ENCODE measurements around the gene RASEF. TPM values are rescaled to one million over a fixed set of nuclear protein-coding genes. Genes with fewer than 3 reads are reported as not detected.

RASEF gene
- total RNA-seq: under 1 TPM in 7 of 10 donors, not detected in 3; 0.04 to 0.24 (median 0.11) TPM
- polyA plus RNA-seq: under 1 TPM in 1 of 2 donors, not detected in 1; under 0.01 TPM
- long read RNA-seq, donor 1: 0 reads
- long read RNA-seq, donor 2, partial matches to known transcripts: 0 of 1 reads
- long read RNA-seq, donor 2, other reads (novel, unspliced or antisense): 1 of 1 reads
- long read RNA-seq, donor 3: 0 reads

DNA sequence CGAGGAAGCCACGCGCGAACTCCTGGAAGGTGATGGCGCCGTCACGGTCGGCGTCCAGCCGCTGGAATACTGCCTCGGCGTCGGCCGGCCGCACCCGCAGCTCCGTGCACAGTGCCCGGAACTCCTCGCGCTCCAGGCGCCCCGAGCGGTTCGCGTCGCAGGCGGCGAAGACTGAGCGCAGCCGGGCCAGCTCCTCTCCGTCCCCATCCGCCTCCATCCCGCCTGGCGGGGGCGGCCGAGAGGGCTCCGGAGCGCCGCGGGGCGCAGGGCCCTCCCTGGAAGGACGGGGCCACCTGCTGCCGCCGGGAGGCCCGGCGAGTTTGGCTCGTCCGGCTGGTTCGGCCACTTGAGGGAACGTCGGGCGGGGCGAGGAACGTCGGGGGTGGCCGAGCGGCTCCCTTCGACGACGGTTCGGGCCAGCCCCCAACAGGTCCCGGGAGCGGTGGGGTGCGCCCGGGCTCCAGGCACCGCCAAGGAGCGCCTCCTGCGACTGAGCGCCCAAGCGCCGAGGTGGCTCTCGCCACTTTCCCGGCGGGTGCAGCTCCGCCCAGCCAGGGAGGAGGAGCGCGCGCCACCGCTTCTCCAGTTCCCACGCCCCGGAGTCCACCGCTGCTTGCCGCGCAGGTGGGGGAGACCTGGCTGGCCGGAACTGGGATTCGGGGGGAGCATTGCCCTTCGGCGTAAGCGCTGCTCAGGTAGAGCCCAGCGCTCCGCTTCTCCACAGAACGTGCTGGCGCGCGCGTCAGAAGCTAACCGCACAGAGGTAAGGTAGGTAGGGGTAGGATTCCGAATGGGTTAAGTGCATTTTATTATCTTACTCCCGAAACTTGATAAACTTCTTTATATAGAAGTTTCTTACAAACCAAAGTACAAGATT lies at the start of gene RASEF:
Gene RASEF, minus strand, starts transcription at position 492 of the 877 bp plus-strand sequence. Its CDS starts 275 bp downstream, at position 217.
- intact Hi-C loops (cut with DNase I): no loop called here
- Histone ChIP-seq H3K36me3 (no peaks in the 10 kb centered on the region), H3K4me3 (peak within 1 kb of the TSS; percentile 2 to 50 (median 38)), H3K4me1 (peaks cover 0 to 22% (median 17%) of the 10 kb centered on the region in 9 donors), H3K27me3 (peaks cover 7 to 75% (median 61%) of the 10 kb centered on the region in 7 donors), H3K9me3 (peaks cover 0 to 7% (median 0%) of the 10 kb centered on the region in 11 donors), H3K27ac (no peak within 1 kb of the TSS)
- DNase-seq (peak in 1 of 2 donors; percentile 22), ATAC-seq (peak in 6 of 8 donors; percentile 37 to 67 (median 46))
- TF ChIP-seq, protein P1, sequence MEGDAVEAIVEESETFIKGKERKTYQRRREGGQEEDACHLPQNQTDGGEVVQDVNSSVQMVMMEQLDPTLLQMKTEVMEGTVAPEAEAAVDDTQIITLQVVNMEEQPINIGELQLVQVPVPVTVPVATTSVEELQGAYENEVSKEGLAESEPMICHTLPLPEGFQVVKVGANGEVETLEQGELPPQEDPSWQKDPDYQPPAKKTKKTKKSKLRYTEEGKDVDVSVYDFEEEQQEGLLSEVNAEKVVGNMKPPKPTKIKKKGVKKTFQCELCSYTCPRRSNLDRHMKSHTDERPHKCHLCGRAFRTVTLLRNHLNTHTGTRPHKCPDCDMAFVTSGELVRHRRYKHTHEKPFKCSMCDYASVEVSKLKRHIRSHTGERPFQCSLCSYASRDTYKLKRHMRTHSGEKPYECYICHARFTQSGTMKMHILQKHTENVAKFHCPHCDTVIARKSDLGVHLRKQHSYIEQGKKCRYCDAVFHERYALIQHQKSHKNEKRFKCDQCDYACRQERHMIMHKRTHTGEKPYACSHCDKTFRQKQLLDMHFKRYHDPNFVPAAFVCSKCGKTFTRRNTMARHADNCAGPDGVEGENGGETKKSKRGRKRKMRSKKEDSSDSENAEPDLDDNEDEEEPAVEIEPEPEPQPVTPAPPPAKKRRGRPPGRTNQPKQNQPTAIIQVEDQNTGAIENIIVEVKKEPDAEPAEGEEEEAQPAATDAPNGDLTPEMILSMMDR (IDR thresholded peaks at IDR 0.05): peak in 3 of 9 donors; percentile 7 to 17 (median 13)
- 1% methylated on average over 98 to 99 of the region's 99 CpGs for WGBS, 2 donors

DNA sequence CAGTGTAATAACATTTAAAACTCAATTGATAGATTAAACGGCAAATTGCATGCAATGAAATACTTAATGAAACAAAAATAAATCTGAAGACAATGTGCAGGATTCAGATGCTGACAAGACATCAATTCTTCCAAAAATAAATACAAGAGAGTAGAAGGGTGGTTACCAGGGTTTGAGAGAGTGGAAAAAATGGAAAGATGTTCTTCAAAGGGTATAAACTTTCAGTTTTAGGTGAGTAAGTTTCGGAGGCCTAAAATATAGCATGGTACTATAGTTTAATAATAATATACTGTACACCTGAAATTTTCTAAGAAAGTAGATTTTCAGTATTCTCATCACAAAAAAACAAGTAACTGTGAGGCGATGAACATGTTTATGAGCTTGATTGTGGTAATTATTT lies 48.2 kb upstream of the RASEF start:
- no peaks in the 10 kb centered on the region for H3K4me1 ChIP-seq
- no peak for DNase-seq
- intact Hi-C loops (cut with DNase I): no loop called here
- H3K9me3 ChIP-seq: peaks cover 0 to 29% (median 7%) of the 10 kb centered on the region in 11 donors
- no peak for ATAC-seq
- H3K36me3 ChIP-seq: no peaks in the 10 kb centered on the region
- no peak overlapping the region for H3K27ac ChIP-seq
- TF ChIP-seq, protein P1 (IDR thresholded peaks at IDR 0.05): no peak
- WGBS, 2 donors: 94 to 95% methylated on average over 3 of the region's 3 CpGs
- no peaks in the 10 kb centered on the region for H3K27me3 ChIP-seq
- no peak overlapping the region for H3K4me3 ChIP-seq

DNA sequence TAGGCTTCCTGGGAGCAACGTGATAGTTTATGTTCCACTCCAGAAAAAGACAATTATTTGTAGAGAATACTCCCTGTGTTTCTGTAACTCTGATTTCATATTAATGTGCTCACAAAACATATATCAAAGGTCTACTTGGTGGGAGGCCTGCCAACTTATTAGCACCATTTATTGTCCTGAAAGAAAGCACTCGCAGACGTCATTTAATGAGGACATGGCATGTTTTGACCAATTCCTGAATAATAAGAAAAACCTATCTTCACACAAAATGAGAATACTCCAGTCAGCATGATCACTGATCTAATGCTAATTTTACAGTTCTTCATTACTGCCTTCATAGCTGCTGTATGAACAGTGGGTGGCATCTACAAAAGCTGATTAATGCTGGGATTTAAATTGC lies 46.4 kb upstream of the RASEF start:
- Histone ChIP-seq H3K36me3 (no peaks in the 10 kb centered on the region), H3K4me3 (no peak overlapping the region), H3K27ac (no peak overlapping the region), H3K4me1 (no peaks in the 10 kb centered on the region), H3K27me3 (no peaks in the 10 kb centered on the region), H3K9me3 (peaks cover 0 to 16% (median 7%) of the 10 kb centered on the region in 11 donors)
- ATAC-seq (no peak), DNase-seq (no peak)
- TF ChIP-seq, protein P1 (IDR thresholded peaks at IDR 0.05): no peak
- intact Hi-C loops (cut with DNase I): no loop called here
- WGBS, 2 donors: 76 to 88% methylated on average over 3 of the region's 3 CpGs

DNA sequence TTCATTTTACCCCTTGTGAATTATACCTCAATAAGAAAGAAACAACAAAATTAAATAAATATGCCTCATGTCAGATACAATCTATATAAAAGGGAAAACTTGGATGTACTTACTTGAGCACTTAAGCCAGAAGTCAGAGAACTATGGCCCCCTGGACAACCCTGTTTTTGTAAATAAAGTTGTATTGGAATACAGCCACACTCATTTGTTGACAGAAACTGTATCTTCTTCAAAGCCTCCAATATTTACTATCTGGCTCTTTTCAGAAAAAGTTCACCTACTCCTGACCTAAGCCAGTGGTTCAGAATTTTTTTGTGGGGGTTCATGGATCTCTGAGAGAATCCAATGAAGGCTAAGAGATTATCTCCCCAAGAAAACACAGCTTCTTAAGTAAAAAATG lies 45.3 kb upstream of the RASEF start:
- DNase-seq (no peak), ATAC-seq (no peak)
- H3K4me1 ChIP-seq: no peaks in the 10 kb centered on the region
- no peaks in the 10 kb centered on the region for H3K27me3 ChIP-seq
- no peak overlapping the region for H3K27ac ChIP-seq
- intact Hi-C loops (cut with DNase I): no loop called here
- TF ChIP-seq, protein P1 (IDR thresholded peaks at IDR 0.05): no peak
- no peak overlapping the region for H3K4me3 ChIP-seq
- H3K36me3 ChIP-seq: no peaks in the 10 kb centered on the region
- H3K9me3 ChIP-seq: peaks cover 0 to 6% (median 1%) of the 10 kb centered on the region in 11 donors

Data from heart right ventricle (tissue), 16 donors.